HCT116 (cell line): ENCODE results near the gene ZNF71.

Experiments
- CTCF ChIP-seq, 3 experiments: fragments of 200-600 bp in 1 of 3; sonication (generic) in 1 of 3; IDR thresholded peaks in 2 of 3; conservative IDR thresholded peaks in 1 of 3; 2 replicates each; pipeline ENCODE4 v1.5.1; 2012 to 2017; ENCODE audit warnings: low read depth in 2 of 3, low read length in 2 of 3, antibody characterized with exemption in 1 of 3, borderline replicate concordance in 1 of 3, control low read depth in 1 of 3, mild to moderate bottlenecking in 1 of 3, mixed read lengths in 1 of 3, mixed run types in 1 of 3, moderate library complexity in 1 of 3; ENCODE audit not compliant: insufficient read depth in 1 of 3
- EZH2phosphoT487 ChIP-seq: fragments of 200-600 bp; IDR thresholded peaks from 2 replicates; pipeline ENCODE4 v1.6.1; 2018; ENCODE audit warnings: antibody characterized with exemption, borderline replicate concordance
- JUND ChIP-seq: IDR thresholded peaks from 2 replicates; pipeline ENCODE4 v1.6.1; 2012
- RAD21 ChIP-seq: IDR thresholded peaks from 2 replicates; pipeline ENCODE4 v1.6.1; 2012; ENCODE audit warnings: low read depth, mild to moderate bottlenecking

- no peak for TF ChIP-seq CTCF (IDR thresholded peaks at IDR 0.05 in 2 of 3, conservative IDR thresholded peaks at IDR 0.05 in 1 of 3; ENCODE audit: borderline replicate concordance in 1 of 3, insufficient read depth in 1 of 3, low read depth in 2 of 3, low read length in 2 of 3)
- no peak for TF ChIP-seq JUND
- TF ChIP-seq RAD21 = no peak
- TF ChIP-seq EZH2phosphoT487 = no peak
Measured at GRCh38 chr19:56619121-56619520, 24.0 kb downstream of the ZNF71 start.
